NCI-H1092 (cell line): ENCODE data around the gene KRT84.

Experiments used
- DNase-seq: peaks from one replicate; lab custom pipeline; 2025; lab: John Stamatoyannopoulos, UW

Gene KRT84

GRCh38 chr12:52387859-52388258 is 2.4 kb upstream of the KRT84 start:
- DNase-seq: no peak

GRCh38 chr12:52383331-52383730 is 2.1 kb downstream of the KRT84 start:
- DNase-seq: no peak

GRCh38 chr12:52382854-52383253 is 2.6 kb downstream of the KRT84 start:
- no peak for DNase-seq

GRCh38 chr12:52381206-52381605 is 4.2 kb downstream of the KRT84 start:
- DNase-seq: no peak

GRCh38 chr12:52380271-52380694 is 5.2 kb downstream of the KRT84 start:
- no peak for DNase-seq

GRCh38 chr12:52379536-52379935 is 5.9 kb downstream of the KRT84 start:
- DNase-seq: no peak

GRCh38 chr12:52378091-52378490 is 7.4 kb downstream of the KRT84 start:
- no peak for DNase-seq

- no peak for DNase-seq
These were observed 8.2 kb downstream of the KRT84 start for GRCh38 chr12:52377266-52377665.

GRCh38 chr12:52372216-52373154 is 13.0 kb downstream of the KRT84 start:
- DNase-seq: peak; percentile 53

- DNase-seq: no peak
These were observed 13.7 kb downstream of the KRT84 start for GRCh38 chr12:52371716-52372115.

- DNase-seq: no peak
These were observed 14.4 kb downstream of the KRT84 start for GRCh38 chr12:52370926-52371608.

- DNase-seq: no peak
These were observed 15.6 kb downstream of the KRT84 start for GRCh38 chr12:52369809-52370208.

GRCh38 chr12:52369211-52369610 is 16.2 kb downstream of the KRT84 start:
- no peak for DNase-seq

GRCh38 chr12:52368508-52368907 is 16.9 kb downstream of the KRT84 start:
- DNase-seq: no peak

GRCh38 chr12:52367876-52368275 is 17.6 kb downstream of the KRT84 start:
- no peak for DNase-seq

GRCh38 chr12:52366738-52367485 is 18.5 kb downstream of the KRT84 start, which contains the start of gene KRT85:
Gene KRT85, minus strand, starts transcription at chr12:52367481. Its CDS starts 76 bp downstream, at chr12:52367405.
- DNase-seq: no peak

GRCh38 chr12:52364901-52365489 is 20.5 kb downstream of the KRT84 start:
- DNase-seq: no peak

- DNase-seq: no peak
These were observed 21.4 kb downstream of the KRT84 start for GRCh38 chr12:52364061-52364460.

GRCh38 chr12:52363111-52363679 is 22.3 kb downstream of the KRT84 start:
- no peak for DNase-seq

GRCh38 chr12:52362118-52362726 is 23.2 kb downstream of the KRT84 start:
- DNase-seq: no peak

- no peak for DNase-seq
These were observed 23.9 kb downstream of the KRT84 start for GRCh38 chr12:52361553-52361952.
